ENCODE measurements around the gene ASTN2.

GRCh38 chr9:117063721-117064471, 351.0 kb downstream of the ASTN2 start:
- TF ChIP-seq EZH2phosphoT487 (IDR thresholded peaks at IDR 0.05; ENCODE audit: insufficient read depth, low read depth): no peak
- no peak for TF ChIP-seq EZH2 (IDR thresholded peaks at IDR 0.05; ENCODE audit: insufficient read depth, poor library complexity, severe bottlenecking)

Measured in GM23248 (cell line).